Endodermal cell (in vitro differentiated cells): Measurements from ENCODE around the gene FMO4. TPM values are rescaled to one million over a fixed set of nuclear protein-coding genes. Genes with fewer than 3 reads are reported as not detected.
"Not testable (repeated sequence)": the region's sequence is repeated elsewhere in the genome, so short reads cannot be mapped to it uniquely, and the experiment has no call there.

Experiments
- DNase-seq: peaks from one replicate; pipeline ENCODE4 v3.0.0-alpha.2; 2017
- H3K27ac ChIP-seq: 2 replicates; pipeline ENCODE4 v1.5.1; 2013; ENCODE audit warnings: mild to moderate bottlenecking, low read depth, low read length, moderate library complexity
- H3K27me3 ChIP-seq: 2 replicates; pipeline ENCODE4 v1.6.1; 2013; ENCODE audit warnings: mild to moderate bottlenecking, low read length, moderate library complexity; ENCODE audit not compliant: insufficient read depth, control insufficient read depth, poor library complexity, severe bottlenecking
- H3K36me3 ChIP-seq: 2 replicates; pipeline ENCODE4 v1.7.0; 2013; ENCODE audit warnings: mild to moderate bottlenecking, low read length, moderate library complexity; ENCODE audit not compliant: control insufficient read depth, insufficient read depth
- H3K4me1 ChIP-seq: one replicate; pipeline ENCODE4 v1.7.0; 2013; ENCODE audit warnings: low read length; ENCODE audit not compliant: control insufficient read depth, insufficient read depth
- H3K4me3 ChIP-seq: 2 replicates; pipeline ENCODE4 v1.5.1; 2013; ENCODE audit warnings: mild to moderate bottlenecking, low read length, moderate library complexity
- H3K9ac ChIP-seq: 2 replicates; pipeline ENCODE4 v1.6.1; 2013; ENCODE audit warnings: mild to moderate bottlenecking, low read length, moderate library complexity; ENCODE audit not compliant: poor library complexity, severe bottlenecking; ENCODE audit errors: extremely low read depth
- H3K9me3 ChIP-seq: 2 replicates; pipeline ENCODE4 v1.6.1; 2013; ENCODE audit warnings: mild to moderate bottlenecking, low read length, moderate library complexity; ENCODE audit not compliant: control insufficient read depth
- H3K27ac Mint-ChIP-seq: 2 replicates; pipeline ENCODE4 v1.8.0; 2020; ENCODE audit warnings: mixed read lengths
- H3K27me3 Mint-ChIP-seq: 2 replicates; pipeline ENCODE4 v1.8.0; 2021; ENCODE audit warnings: mild to moderate bottlenecking, mixed read lengths; ENCODE audit not compliant: insufficient read depth
- H3K36me3 Mint-ChIP-seq: 2 replicates; pipeline ENCODE4 v1.8.0; 2020; ENCODE audit warnings: low read depth, mixed read lengths
- H3K4me1 Mint-ChIP-seq: 2 replicates; pipeline ENCODE4 v1.8.0; 2020; ENCODE audit warnings: mixed read lengths
- H3K4me3 Mint-ChIP-seq: 2 replicates; pipeline ENCODE4 v1.8.0; 2020; ENCODE audit warnings: mild to moderate bottlenecking, moderate library complexity, mixed read lengths
- H3K9me3 Mint-ChIP-seq: 2 replicates; pipeline ENCODE4 v1.8.0; 2020; ENCODE audit warnings: mild to moderate bottlenecking, mixed read lengths
- CTCF ChIP-seq: fragments of 200-600 bp; sonication (generic); conservative IDR thresholded peaks from 2 replicates; pipeline ENCODE4 v1.5.0; 2021; ENCODE audit warnings: antibody characterized with exemption, mild to moderate bottlenecking
- WGBS, 2 experiments: methylation state at CpG; one replicate each; pipeline versions ENCODE4 v1.1.5 to v1.1.7; 2013; ENCODE audit warnings: missing lambda C conversion rate in 2 of 2, mixed read lengths in 1 of 2; ENCODE audit not compliant: insufficient coverage in 1 of 2, insufficient read length in 1 of 2; 5-methylcytosine and 5-hydroxymethylcytosine counted together
- total RNA-seq, 2 donors: library from RNA; stranded (reverse); fragmentation: NEBNext Ultra II Directional in 1 of 2; extraction: Animal tissue kit (Norgen Biotek cat#: 25700) in 1 of 2; gene quantifications; 2 replicates in 1 of 2; 3 replicates in 1 of 2; pipeline ENCODE4 v1.2.1, GENCODE V29; 2021

FMO4 gene
- total RNA-seq, 2 donors from 2014 or later = 2.5 to 3.5 TPM

DNA sequence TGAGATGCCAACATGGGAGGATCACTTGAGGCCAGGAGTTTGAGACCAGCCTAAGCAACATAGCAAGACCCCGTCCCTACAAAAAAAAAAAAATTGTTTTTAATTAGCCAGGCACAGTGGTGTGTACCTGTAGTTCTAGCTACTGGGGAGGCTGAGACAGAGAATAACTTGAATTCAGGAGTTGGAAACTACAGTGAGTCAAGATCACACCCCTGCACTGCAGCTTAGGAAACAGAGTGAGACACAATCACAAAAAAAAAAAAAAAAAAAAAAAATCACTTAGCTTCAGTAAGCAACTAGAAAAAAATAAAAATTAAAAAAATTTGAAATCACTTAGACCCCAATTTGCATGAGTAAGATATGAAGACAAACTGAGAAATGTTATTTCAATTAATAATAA lies 53.5 kb downstream of the FMO4 start:
- H3K4me3 ChIP-seq = no peak overlapping the region
- DNase-seq = no peak
- no peaks in the 10 kb centered on the region for H3K4me1 ChIP-seq
- no peak for TF ChIP-seq CTCF
- no peak overlapping the region for H3K9ac ChIP-seq
- H3K9me3 ChIP-seq = no peaks in the 10 kb centered on the region
- Mint-ChIP-seq H3K4me3 (no peak overlapping the region), H3K27me3 (no peaks in the 10 kb centered on the region), H3K9me3 (peaks cover 24% of the 10 kb centered on the region), H3K4me1 (no peaks in the 10 kb centered on the region), H3K27ac (no peak overlapping the region), H3K36me3 (no peaks in the 10 kb centered on the region)
- no peak overlapping the region for H3K27ac ChIP-seq
- H3K27me3 ChIP-seq = no peaks in the 10 kb centered on the region
- H3K36me3 ChIP-seq = no peaks in the 10 kb centered on the region
- WGBS, 2 experiments = 94% methylated on average over 1 of the region's 1 CpG; no CpG with 5 or more reads in 1 of the 2 experiments

DNA sequence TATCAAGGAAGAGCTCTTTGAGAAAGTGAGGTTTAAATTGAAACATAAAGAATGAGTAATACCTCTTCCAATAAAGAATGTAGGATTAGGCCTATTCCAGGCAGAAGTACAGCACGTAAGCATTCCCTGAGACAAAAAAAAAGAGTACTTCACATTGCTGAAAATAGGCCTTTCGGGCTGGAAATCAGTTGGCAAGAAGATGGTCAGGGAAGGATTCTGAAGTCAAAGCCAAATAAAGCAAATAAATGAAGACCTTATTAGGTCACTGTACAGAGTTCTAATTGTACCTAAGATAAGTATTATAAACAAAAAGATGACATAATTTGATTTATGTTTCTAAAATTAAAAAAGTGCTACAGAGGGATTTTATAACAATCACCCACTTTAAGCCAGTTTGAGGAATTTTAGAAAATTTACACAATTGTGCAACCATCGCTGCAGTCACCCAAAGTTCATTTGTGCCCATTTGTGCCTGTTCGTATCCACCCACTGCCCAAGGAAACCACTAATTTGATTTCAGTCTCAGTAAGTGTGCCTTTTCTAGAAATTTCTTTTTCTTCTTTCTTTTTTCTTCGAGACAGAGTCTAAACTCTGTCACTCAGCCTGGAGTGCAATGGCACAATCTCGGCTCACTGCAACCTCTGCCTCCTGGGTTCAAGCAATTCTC lies 58.6 kb downstream of the FMO4 start:
- TF ChIP-seq CTCF = no peak
- Histone ChIP-seq H3K27ac (no peak overlapping the region), H3K4me3 (peak overlapping the region; percentile 18), H3K36me3 (no peaks in the 10 kb centered on the region), H3K27me3 (no peaks in the 10 kb centered on the region), H3K4me1 (no peaks in the 10 kb centered on the region), H3K9ac (no peak overlapping the region), H3K9me3 (peaks cover 7% of the 10 kb centered on the region)
- H3K9me3 Mint-ChIP-seq = peaks cover 29% of the 10 kb centered on the region
- no peak overlapping the region for H3K4me3 Mint-ChIP-seq
- no peaks in the 10 kb centered on the region for H3K4me1 Mint-ChIP-seq
- no peak for DNase-seq
- 87 to 94% methylated on average over 6 of the region's 6 CpGs for WGBS, 2 experiments
- no peaks in the 10 kb centered on the region for H3K36me3 Mint-ChIP-seq
- H3K27me3 Mint-ChIP-seq = peaks cover 1% of the 10 kb centered on the region
- H3K27ac Mint-ChIP-seq = no peak overlapping the region

DNA sequence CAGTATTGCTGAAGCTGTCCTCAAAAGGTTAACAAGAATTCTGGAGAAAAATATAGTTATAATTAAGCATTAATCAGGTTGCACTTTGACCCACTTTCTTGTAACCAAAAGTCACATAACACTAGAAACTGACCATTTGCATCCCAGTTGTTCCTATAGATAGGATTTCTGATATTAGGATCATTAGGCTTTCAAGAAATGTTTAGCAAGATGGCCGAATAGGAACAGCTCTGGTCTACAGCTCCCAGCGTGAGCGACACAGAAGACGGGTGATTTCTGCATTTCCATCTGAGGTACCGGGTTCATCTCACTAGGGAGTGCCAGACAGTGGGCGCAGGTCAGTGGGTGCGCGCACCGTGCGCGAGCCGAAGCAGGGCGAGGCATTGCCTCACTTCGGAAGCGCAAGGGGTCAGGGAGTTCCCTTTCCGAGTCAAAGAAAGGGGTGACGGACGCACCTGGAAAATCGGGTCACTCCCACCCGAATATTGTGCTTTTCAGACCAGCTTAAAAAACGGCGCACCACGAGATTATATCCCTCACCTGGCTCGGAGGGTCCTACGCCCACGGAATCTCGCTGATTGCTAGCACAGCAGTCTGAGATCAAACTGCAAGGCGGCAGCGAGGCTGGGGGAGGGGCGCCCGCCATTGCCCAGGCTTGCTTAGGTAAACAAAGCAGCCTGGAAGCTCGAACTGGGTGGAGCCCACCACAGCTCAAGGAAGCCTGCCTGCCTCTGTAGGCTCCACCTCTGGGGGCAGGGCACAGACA lies 59.6 kb downstream of the FMO4 start:
- DNase-seq = not testable (repeated sequence)

More for the DNA sequence above, 59.6 kb downstream of the FMO4 start:
- H3K9ac ChIP-seq, H3K9me3 ChIP-seq, H3K36me3 ChIP-seq, H3K27ac ChIP-seq, H3K27me3 ChIP-seq, H3K4me1 ChIP-seq, H3K4me1 Mint-ChIP-seq, H3K36me3 Mint-ChIP-seq, H3K27me3 Mint-ChIP-seq: not testable (repeated sequence)
- peak overlapping the region; percentile 58 for H3K27ac Mint-ChIP-seq
- WGBS, 2 experiments = 78% methylated on average over 18 of the region's 32 CpGs; no CpG with 5 or more reads in 1 of the 2 experiments
- H3K4me3 Mint-ChIP-seq = peak overlapping the region; percentile 39
- H3K4me3 ChIP-seq = peak overlapping the region; percentile 18
- peaks cover 30% of the 10 kb centered on the region for H3K9me3 Mint-ChIP-seq
